OCI-LY1 (cell line): Measurements from ENCODE around the gene DRD3.

Source experiments
- CTCF ChIP-seq: fragments of 200-600 bp; sonication (generic), shearing (Covaris generic); IDR thresholded peaks from 2 replicates; pipeline ENCODE4 v1.5.1; 2017; ENCODE audit warnings: mild to moderate bottlenecking, antibody characterized with exemption, low read length, moderate library complexity, mixed read lengths
- EZH2 ChIP-seq: fragments of 200-600 bp; sonication (generic), shearing (Covaris generic); IDR thresholded peaks from 2 replicates; pipeline ENCODE4 v1.8.0; 2017; ENCODE audit warnings: borderline replicate concordance, mixed run types, mild to moderate bottlenecking, antibody characterized with exemption, low read length, moderate library complexity, mixed read lengths

- no peak for TF ChIP-seq CTCF
- TF ChIP-seq EZH2: no peak
These were observed 27.8 kb downstream of the DRD3 start for GRCh38 chr3:114151091-114151490.
